Measurements from ENCODE around the gene PTGDS. TPM values are rescaled to one million over a fixed set of nuclear protein-coding genes. Genes with fewer than 3 reads are reported as not detected.

PTGDS gene
- total RNA-seq (2014; rRNA removed; shearing (Covaris generic)) = not detected in 2 replicates
- polyA plus RNA-seq (2014; cell fraction: nucleus; rRNA removed) = 8.0 TPM in 1 of 2 replicates, not detected in the other

- DNase-seq (ENCODE audit: extremely low read depth, low read depth) = no peak
Measured at GRCh38 chr9:136977223-136977622, at the start of gene PTGDS. TSS of gene PTGDS (plus strand) at chr9:136977504. CDS start at chr9:136977579, 75 bp downstream.

DNA sequence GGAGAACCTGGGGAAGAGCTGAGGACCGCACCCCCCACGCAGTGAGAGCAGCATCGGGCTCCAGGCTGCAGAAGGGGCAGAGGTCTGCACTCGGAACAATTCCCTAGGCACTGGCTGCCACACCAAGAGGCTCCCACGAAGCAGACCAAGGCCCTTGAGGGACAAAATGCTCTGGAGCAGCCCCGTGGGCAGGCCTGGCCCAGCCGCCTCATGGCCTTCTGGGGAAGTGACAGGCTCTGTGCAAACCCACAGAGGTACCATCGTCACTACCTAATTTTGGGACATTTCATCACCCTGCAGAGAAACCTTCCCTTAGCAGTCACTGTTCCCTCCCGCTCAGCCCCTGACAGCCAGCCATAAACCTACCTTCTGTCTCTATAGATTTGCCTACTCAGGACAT is 48.7 kb upstream of the PTGDS start:
- DNase-seq (ENCODE audit: extremely low read depth, low read depth) = no peak

GRCh38 chr9:136930014-136930413 is 47.3 kb upstream of the PTGDS start:
- DNase-seq (ENCODE audit: extremely low read depth, low read depth) = no peak

GRCh38 chr9:136931611-136932130 is 45.6 kb upstream of the PTGDS start:
- DNase-seq (ENCODE audit: extremely low read depth, low read depth) = no peak

GRCh38 chr9:136934277-136934676 is 43.0 kb upstream of the PTGDS start:
- DNase-seq (ENCODE audit: extremely low read depth, low read depth) = no peak

- no peak for DNase-seq (ENCODE audit: extremely low read depth, low read depth)
Measured at GRCh38 chr9:136935651-136936050, 41.7 kb upstream of the PTGDS start.

GRCh38 chr9:136936645-136937170 is 40.6 kb upstream of the PTGDS start:
- DNase-seq (ENCODE audit: extremely low read depth, low read depth) = no peak

DNA sequence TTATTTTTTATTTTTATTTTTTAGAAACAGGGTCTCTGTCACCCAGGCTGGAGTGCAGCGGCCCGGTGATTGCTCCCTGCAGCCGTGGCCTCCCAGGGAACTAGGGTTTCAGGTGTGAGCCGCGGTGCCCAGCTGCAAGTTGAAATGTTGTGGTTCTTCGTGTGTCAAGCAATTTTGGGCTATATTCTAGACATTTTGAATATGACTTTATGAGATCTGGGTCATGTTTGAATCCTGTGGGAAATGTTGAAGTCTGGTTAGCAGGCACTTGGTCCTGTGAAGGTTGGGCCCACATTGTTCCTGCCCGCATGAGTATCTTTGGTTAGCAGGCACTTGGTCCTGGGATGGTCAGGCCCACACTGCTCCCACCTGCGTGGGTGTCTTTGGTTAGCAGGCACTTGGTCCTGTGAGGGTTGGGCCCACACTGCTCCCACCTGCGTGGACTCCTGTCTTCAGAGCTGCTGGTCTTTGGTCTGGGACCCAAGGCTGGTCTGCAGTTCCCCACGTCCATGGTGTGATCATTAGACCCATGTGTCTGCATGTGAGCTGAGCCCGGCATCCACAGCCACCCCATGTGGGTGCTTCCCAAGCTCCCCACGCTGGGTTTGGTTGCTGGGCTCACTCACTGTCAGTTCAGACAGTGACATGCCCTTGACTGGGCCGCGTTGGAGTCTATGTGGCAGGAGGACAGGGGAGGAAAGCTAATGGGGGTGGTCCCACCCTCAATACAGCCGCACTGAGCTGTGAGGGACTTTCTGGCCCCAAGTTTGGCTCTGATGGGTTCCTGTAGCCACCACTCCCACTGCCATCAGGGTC is 39.9 kb upstream of the PTGDS start:
- DNase-seq (ENCODE audit: extremely low read depth, low read depth) = no peak

DNA sequence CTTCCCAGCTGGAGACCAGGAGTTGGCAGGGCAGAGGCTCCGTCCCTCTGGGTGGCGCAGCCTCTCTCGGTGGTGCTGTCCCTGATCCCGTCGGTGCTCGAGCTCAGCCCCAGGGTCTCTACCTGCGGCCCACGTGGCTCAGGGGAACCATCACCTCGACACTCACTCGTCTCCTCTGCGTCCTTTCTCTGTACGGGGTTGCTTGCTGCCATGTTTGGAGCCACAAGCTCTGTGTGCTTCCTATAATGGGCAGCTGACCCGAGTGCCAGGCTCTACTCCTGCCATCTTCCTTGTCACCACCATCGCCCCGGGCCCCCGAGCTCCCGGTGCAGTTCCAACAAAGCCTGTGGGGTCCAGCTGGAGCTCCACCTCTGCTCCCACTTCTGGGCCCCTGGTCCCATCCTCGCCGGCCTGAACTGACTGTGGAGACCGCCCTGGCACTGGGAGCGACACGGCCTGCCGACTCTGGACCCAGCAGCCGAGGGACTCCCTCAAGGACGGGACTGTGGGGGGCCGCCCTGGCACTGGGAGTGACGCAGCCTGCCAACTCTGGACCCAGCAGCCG is 37.8 kb upstream of the PTGDS start:
- DNase-seq (ENCODE audit: extremely low read depth, low read depth) = no peak

DNA sequence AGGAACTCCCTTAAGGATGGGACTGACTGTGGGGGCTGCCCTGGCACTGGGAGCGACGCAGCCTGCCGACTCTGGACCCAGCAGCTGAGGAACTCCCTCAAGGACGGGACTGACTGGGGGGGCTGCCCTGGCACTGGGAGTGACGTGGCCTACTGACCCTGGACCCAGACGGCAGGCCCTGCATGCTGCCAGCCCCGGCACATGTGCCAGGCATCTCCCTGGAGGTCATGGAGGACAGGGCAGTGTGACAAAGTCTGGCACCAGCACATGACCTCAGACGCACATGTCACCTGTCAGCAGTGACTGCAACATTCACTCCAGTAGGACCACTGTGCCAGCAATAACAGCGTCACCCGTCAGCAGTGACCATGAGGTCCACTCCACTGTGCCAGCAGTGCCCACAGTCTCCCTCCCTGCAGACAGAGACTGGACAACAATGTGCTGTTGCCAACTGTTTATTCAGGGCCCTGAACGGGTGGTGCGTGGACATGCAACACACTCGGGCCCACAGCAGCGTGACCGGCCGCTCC is 37.2 kb upstream of the PTGDS start:
- no peak for DNase-seq (ENCODE audit: extremely low read depth, low read depth)

DNA sequence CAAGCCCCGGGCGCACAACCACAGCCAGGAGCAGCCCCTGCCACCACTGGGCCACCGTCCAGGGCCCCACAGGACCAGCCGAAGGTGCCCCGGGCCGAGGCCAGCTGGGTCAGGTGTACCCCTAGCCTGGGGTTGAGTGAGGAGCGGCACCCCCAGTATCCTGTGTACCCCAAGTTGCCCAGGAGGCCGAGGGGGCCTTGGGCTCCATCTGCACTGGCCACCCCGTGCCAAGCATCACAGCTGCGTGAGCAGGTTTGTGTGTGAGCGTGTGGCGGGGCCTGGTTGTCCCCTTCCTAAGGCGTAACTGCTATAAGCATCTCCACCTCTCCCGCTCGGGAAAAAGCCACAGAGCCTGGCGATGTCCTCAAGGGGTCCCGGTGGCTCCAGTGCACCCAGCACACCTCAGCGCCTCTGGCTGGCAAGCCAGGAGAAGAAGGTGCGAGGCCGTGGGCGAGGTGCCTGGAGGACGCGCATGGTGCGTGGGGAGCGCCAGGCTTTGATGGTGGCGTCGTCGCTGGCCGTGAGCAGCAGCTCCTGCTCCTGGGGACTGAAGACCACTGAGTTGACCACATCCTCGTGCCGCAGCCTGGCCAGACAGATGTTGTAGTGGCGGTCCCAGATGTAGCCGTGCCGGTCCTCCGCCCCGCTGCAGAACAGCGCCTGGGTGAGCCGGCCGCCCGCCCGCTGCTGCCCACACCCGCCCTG is 36.6 kb upstream of the PTGDS start:
- DNase-seq (ENCODE audit: extremely low read depth, low read depth) = no peak

DNA sequence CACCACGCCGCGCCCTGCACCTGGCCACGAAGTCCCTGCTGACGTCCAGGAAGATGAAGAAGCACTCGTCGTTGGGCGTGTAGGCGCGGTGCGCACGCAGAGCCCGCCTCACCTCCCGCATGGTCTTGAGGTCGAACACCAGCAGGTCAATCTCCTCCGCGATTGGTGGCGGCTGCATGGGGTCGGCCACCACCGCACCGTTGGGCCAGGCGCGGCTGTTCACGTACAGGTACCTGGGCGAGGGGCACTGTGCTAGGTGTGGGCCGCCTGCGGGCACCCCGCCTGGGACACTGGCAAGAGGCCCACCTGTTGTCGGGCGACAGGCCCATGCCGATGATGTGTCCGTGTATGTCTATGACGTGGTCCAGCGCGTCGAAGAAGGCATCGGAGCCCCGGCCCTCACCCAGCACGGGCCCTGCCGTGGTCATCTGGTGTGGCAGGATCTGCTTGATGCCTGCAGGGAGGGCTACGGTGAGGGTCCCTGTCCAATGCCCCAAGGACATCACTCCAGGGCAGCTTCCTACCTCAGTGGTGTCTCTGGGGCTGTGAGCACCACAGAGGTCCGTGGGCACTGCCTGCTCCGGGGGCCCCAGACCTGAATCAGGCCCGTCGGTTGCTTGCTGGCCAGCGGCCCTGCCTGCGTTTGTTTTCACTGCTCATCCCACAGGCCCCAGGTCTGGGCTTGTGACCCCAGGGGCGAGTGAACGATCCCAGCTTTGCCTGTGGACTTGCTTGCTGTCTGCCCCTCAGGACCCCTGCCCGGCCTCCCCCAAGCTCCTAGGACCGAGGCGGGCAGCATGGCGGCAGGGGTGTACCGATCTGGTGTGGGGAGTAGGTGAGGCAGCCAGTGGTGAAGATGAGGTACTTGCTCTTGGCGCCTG is 35.8 kb upstream of the PTGDS start:
- no peak for DNase-seq (ENCODE audit: extremely low read depth, low read depth)

DNA sequence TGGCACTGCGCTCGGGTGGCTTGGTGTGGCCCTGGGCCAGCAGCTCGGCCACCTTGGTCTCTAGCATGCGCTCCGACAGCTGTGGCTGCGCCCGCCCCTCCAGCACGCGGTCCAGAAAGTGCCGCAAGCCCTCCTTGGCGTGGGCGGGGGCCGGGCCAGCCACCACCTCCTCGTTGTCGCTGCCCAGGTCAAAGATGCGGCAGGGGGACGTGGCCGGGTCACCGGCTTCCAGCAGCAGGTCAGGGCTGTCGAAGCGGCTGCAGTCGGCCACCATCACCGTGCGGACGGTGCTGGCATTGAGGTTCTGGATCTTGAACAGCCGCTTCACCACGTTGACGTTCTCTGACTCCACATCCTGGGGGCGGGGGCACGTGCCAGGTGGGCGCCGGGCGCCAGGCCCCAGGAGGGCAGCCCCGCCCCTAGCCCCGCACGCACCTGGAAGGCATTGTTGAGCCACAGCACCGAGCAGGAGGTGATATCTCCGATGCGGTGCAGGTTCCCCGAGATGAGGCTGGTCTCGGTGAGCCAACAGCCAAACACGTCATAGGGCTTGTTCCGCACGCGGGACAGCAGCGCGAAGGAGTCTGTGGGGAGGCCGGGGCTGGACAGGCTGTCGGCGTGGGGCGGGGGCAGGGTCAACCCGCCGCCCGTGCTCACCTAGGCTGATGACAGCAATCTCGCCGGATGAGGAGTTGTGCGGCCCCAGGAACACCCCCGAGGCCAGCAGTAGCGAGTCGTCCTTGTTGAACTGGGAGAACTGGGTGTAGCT is 35.0 kb upstream of the PTGDS start:
- no peak for DNase-seq (ENCODE audit: extremely low read depth, low read depth)

GRCh38 chr9:136942881-136943230 is 34.4 kb upstream of the PTGDS start:
- no peak for DNase-seq (ENCODE audit: extremely low read depth, low read depth)

DNA sequence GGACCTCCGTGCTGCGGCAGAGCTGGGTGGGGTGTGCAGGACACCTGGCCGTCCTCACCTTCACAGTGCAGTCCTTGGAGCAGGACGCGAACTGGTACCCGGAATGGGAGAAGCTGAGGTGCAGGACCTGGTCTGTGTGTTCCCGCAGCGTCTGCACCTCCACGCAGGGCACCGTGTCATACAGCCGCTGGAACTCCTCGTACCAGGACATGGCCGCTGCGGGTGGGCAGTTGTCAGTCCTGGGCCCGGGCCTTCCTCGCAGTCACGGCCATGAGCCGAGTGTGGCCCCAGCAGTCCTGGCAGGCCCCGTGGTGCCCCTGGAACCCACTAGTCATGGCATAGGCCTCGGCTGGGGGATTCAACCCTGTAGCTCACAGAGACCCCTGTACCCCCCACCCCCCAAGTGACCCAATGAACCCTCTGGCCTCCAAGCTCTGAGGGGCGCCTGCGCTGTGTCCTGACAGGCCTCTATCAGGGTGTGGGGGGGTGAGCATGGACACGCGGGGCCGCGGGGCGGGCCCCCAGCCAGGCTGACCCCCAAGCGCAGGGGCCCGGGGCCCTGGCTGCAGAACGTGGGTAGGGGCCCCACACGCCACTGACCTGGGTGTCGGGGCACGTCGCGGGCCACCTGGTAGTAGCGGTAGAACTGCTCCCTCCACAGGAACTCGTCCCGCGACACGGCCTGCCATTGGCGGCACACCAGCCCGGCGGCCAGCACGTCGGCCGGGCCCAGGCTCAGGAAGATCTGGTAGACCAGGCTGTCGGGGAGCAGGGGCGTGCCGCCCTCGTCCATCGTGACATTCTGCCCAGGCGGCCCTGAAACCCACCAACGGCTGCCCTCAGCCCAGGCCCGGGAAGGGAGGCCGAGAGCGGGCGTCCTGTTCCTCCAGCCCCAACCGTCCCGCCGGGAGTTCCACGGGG is 33.8 kb upstream of the PTGDS start:
- no peak for DNase-seq (ENCODE audit: extremely low read depth, low read depth)

- DNase-seq (ENCODE audit: extremely low read depth, low read depth) = peak; percentile 27
Measured at GRCh38 chr9:136944212-136944518, 33.1 kb upstream of the PTGDS start.

DNA sequence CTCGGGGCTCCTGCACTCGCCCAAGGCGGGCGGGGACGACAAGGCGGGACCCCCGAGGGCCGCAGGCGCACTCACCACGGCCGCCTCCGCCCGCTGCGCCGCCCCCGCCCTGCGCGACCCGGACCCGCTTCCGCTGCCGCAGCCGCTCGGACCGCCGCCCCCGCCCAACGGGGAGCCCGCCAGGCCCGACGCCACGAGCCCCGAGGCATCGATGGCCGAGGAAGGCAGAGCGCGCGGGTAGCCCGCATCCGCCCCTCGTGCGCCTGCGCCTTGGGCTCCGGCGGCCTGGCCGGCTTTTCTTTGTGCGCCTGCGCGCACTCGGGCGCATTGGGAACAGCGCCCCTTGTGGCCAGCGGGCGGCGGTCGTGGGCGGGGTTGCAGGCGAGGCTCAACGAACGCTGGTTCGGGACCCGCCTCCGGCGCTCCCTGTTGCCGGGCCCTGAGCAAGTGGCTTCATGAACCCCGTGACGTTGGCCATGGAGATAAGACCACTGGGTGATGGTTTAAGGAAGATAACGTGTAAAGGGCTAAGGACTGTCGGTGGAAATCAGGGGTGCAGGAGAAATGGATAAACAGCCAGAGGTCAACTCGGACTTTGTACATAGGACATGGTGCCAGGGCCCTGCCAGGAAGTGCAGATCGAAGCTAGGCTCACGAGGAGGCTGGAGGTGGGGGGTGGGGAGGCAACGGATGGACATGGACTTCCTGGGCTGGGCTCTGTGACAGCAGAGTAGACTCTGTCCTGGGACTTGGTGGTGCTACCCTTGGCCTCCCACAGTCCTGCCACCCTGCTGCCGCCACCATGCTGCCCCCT is 32.6 kb upstream of the PTGDS start, which contains the start of the genes C8G and FBXW5:
C8G (plus strand) TSS at position 725 of the 814 bp plus-strand sequence; CDS start at position 803, 78 bp downstream.
FBXW5 (minus strand) TSS at position 220 of the 814 bp plus-strand sequence. CDS start 655 bp downstream, outside the sequence.
- peak; percentile 94 for DNase-seq (ENCODE audit: extremely low read depth, low read depth)
